ENCODE measurements around the gene ARMC2. TPM values are rescaled to one million over a fixed set of nuclear protein-coding genes. Genes with fewer than 3 reads are reported as not detected.

Gene ARMC2
- total RNA-seq, 1 donor from 2014 or later: 2.9 TPM

DNA sequence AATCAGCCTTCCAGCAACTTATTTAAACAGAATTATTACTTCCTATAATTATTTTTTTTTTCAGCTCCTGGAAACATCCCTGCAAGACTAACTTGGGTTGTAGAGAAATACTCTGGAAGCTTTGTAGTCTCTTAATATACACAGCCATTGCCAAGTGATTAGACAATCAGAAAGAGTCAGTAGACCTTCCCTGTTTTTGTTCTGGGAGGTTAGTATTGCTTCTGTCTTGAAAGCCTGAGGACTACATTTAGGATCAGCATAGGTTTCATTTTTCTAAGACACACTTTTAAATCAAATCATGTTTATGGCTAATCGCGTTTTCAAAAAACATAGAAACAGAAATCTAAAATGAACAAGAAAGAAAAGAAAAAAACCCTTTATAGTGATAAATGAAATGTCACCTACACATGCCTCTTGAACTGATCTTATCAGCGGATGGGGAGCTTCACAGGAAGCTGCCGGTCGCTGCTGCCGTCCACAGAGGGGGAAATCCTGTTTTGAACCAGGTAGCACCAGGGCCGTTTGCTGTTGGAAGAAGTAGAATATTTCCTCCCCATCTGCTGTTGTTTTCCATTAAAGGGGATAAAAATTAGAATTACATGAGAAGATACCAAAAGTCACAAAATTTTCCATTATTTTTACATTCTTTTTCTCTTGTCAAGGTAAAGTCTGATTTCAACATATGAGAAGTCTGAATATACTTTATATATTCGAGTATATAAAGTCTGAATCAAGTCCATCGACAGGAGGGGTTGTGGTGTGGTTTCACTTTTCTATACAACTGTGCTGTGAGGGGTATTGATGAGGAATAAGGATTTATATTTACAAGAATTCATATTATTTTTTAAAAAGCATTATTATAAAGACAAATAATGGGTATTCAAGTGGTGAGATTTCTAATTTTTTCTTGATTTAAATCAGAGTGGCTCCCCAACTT lies 94.6 kb downstream of the ARMC2 start:
- TF ChIP-seq, protein P1, sequence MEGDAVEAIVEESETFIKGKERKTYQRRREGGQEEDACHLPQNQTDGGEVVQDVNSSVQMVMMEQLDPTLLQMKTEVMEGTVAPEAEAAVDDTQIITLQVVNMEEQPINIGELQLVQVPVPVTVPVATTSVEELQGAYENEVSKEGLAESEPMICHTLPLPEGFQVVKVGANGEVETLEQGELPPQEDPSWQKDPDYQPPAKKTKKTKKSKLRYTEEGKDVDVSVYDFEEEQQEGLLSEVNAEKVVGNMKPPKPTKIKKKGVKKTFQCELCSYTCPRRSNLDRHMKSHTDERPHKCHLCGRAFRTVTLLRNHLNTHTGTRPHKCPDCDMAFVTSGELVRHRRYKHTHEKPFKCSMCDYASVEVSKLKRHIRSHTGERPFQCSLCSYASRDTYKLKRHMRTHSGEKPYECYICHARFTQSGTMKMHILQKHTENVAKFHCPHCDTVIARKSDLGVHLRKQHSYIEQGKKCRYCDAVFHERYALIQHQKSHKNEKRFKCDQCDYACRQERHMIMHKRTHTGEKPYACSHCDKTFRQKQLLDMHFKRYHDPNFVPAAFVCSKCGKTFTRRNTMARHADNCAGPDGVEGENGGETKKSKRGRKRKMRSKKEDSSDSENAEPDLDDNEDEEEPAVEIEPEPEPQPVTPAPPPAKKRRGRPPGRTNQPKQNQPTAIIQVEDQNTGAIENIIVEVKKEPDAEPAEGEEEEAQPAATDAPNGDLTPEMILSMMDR (IDR thresholded peaks at IDR 0.05): no peak
- TF ChIP-seq EZH2 (IDR thresholded peaks at IDR 0.05): no peak
- no peak for TF ChIP-seq EZH2phosphoT487 (IDR thresholded peaks at IDR 0.05)
- DNase-seq (ENCODE audit: low spot score): no peak
- Histone ChIP-seq H3K9me3 (ENCODE audit: low read depth) (no peaks in the 10 kb centered on the region), H3K4me3 (no peak overlapping the region), H3K4me2 (no peak overlapping the region), H3K79me2 (ENCODE audit: low read depth) (no peaks in the 10 kb centered on the region), H3K27ac (no peak overlapping the region), H2AFZ (replicated peaks) (no peak overlapping the region), H3F3A (ENCODE audit: low read depth) (no peaks in the 10 kb centered on the region), H3K27me3 (no peaks in the 10 kb centered on the region), H3K4me1 (no peaks in the 10 kb centered on the region), H4K20me1 (ENCODE audit: low read depth) (no peaks in the 10 kb centered on the region), H3K9ac (no peak overlapping the region), H3K36me3 (no peaks in the 10 kb centered on the region)
- Mint-ChIP-seq H3K9me3 (no peaks in the 10 kb centered on the region), H3K4me1 (peaks cover 31% of the 10 kb centered on the region), H3K27ac (no peak overlapping the region), H3K4me3 (no peak overlapping the region), H3K36me3 (peaks cover 2% of the 10 kb centered on the region), H3K27me3 (ENCODE audit: insufficient read depth, low read depth) (peaks cover 3% of the 10 kb centered on the region)

DNA sequence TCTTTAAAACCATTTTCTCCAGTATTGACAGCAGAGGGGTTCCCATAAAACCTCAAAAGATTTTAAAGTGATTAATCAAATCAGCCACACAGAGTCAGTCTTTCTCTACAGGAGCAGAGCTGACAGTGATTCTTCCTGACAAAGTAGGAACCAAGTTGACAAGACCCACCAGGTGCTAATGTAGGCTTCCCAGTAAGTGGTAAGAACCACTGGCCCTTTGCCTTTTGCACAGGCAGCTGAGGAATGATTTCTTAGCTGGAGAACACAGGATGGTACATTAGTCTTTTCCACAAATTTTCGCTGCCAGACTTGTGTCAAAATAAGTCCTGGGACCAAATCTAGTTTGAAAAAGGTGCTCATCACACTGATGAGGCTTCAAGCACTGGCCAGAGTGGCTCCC lies 95.8 kb downstream of the ARMC2 start:
- Histone ChIP-seq H2AFZ (replicated peaks) (no peak overlapping the region), H3K79me2 (ENCODE audit: low read depth) (no peaks in the 10 kb centered on the region), H3K9me3 (ENCODE audit: low read depth) (no peaks in the 10 kb centered on the region), H4K20me1 (ENCODE audit: low read depth) (no peaks in the 10 kb centered on the region), H3K4me1 (no peaks in the 10 kb centered on the region), H3K4me3 (no peak overlapping the region), H3K27me3 (no peaks in the 10 kb centered on the region), H3K9ac (no peak overlapping the region), H3F3A (ENCODE audit: low read depth) (no peaks in the 10 kb centered on the region), H3K27ac (no peak overlapping the region), H3K4me2 (no peak overlapping the region), H3K36me3 (no peaks in the 10 kb centered on the region)
- Mint-ChIP-seq H3K27ac (peak overlapping the region; percentile 40), H3K9me3 (no peaks in the 10 kb centered on the region), H3K36me3 (peaks cover 2% of the 10 kb centered on the region), H3K27me3 (ENCODE audit: insufficient read depth, low read depth) (peaks cover 3% of the 10 kb centered on the region), H3K4me3 (no peak overlapping the region), H3K4me1 (peaks cover 31% of the 10 kb centered on the region)
- no peak for DNase-seq (ENCODE audit: low spot score)
- TF ChIP-seq EZH2phosphoT487 (IDR thresholded peaks at IDR 0.05) (no peak), EZH2 (IDR thresholded peaks at IDR 0.05) (no peak)
- TF ChIP-seq, protein P1 (IDR thresholded peaks at IDR 0.05): no peak

DNA sequence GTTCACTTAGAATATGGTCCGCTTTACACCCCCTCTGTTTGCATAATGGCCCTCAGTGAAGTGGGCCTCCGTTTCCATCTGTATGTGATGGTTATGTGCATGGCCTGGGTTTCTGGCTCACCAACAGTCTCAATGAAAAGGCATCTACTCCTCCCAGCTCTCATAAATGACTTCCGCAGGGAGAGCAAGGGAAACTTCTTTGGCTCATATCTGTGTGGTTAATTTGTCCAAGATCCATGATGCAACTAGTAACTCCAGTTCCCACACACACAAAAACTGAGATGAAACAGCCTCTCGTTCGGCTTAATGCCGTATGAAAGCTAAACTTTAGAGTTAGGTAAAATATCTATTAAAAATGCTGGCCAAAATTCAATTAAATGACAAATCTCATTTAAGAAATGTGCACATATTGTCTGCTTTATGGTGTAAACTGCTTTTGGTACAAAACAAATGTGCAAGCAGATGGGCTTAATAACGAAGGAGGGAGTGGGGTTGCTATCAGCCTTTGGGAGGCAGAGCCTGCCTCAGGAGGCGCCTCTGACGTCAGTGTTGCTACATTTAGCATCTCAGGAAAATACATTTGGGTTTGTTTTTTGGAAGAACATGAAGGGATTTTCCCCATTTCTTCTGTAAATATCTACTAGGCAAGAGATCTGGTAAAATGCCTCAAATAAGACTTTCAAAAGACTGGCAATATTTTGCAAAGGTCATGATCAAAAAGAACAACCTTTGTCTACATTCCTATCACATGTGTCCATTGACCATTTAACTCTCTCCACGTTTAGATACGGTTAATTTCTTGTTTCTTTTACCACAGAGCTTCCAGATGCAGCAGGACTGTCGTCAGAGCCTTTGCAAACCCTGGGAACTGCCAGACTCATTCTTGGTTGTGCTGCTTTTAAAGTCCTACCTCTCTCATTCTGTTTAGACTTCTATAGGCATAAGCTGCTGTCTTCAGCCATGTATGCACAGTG lies 96.8 kb downstream of the ARMC2 start:
- no peak overlapping the region for H3K27ac ChIP-seq
- TF ChIP-seq EZH2phosphoT487 (IDR thresholded peaks at IDR 0.05): no peak
- TF ChIP-seq, protein P1 (IDR thresholded peaks at IDR 0.05): no peak
- no peak for TF ChIP-seq EZH2 (IDR thresholded peaks at IDR 0.05)
- H3K4me2 ChIP-seq: no peak overlapping the region

More for the DNA sequence above, 96.8 kb downstream of the ARMC2 start:
- Histone ChIP-seq H3K36me3 (no peaks in the 10 kb centered on the region), H2AFZ (replicated peaks) (no peak overlapping the region), H3F3A (ENCODE audit: low read depth) (no peaks in the 10 kb centered on the region), H3K79me2 (ENCODE audit: low read depth) (no peaks in the 10 kb centered on the region), H3K27me3 (no peaks in the 10 kb centered on the region), H3K4me1 (no peaks in the 10 kb centered on the region), H4K20me1 (ENCODE audit: low read depth) (no peaks in the 10 kb centered on the region), H3K9me3 (ENCODE audit: low read depth) (no peaks in the 10 kb centered on the region), H3K9ac (no peak overlapping the region), H3K4me3 (no peak overlapping the region)
- Mint-ChIP-seq H3K4me1 (peaks cover 31% of the 10 kb centered on the region), H3K9me3 (no peaks in the 10 kb centered on the region), H3K36me3 (no peaks in the 10 kb centered on the region), H3K4me3 (no peak overlapping the region), H3K27ac (peak overlapping the region; percentile 44), H3K27me3 (ENCODE audit: insufficient read depth, low read depth) (peaks cover 3% of the 10 kb centered on the region)
- DNase-seq (ENCODE audit: low spot score): no peak
